Immature natural killer cell (primary cell): ENCODE results near the gene FEM1B. TPM values are rescaled to one million over a fixed set of nuclear protein-coding genes. Genes with fewer than 3 reads are reported as not detected.

Experiments used
- DNase-seq, 3 donors: peaks; one replicate each; pipeline ENCODE4 v3.0.0; 2022; ENCODE audit warnings: mixed read lengths in 1 of 3
- H3K27ac Mint-ChIP-seq, 6 donors: one replicate each; pipeline ENCODE4 v1.8.0; 2020; ENCODE audit warnings: mixed read lengths in 6 of 6, mild to moderate bottlenecking in 5 of 6, inconsistent platforms in 4 of 6, moderate library complexity in 3 of 6
- H3K27me3 Mint-ChIP-seq, 3 donors: one replicate each; pipeline ENCODE4 v1.8.0; 2020 to 2021; ENCODE audit warnings: low read depth in 3 of 3, mild to moderate bottlenecking in 3 of 3, mixed read lengths in 3 of 3, moderate library complexity in 3 of 3, inconsistent platforms in 1 of 3
- H3K36me3 Mint-ChIP-seq, 3 donors: one replicate each; pipeline ENCODE4 v1.8.0; 2020; ENCODE audit warnings: mixed read lengths in 3 of 3, inconsistent platforms in 2 of 3, mild to moderate bottlenecking in 2 of 3
- H3K4me1 Mint-ChIP-seq, 2 donors: one replicate each; pipeline ENCODE4 v1.8.0; 2020; ENCODE audit warnings: inconsistent platforms in 2 of 2, mild to moderate bottlenecking in 2 of 2, mixed read lengths in 2 of 2, moderate library complexity in 1 of 2
- H3K4me3 Mint-ChIP-seq, 5 donors: one replicate each; pipeline ENCODE4 v1.8.0; 2020; ENCODE audit warnings: mild to moderate bottlenecking in 5 of 5, mixed read lengths in 5 of 5, inconsistent platforms in 3 of 5, moderate library complexity in 3 of 5
- H3K9me3 Mint-ChIP-seq, 6 donors: one replicate each; pipeline ENCODE4 v1.8.0; 2020; ENCODE audit warnings: mild to moderate bottlenecking in 6 of 6, mixed read lengths in 6 of 6, inconsistent platforms in 4 of 6, moderate library complexity in 3 of 6
- polyA plus RNA-seq, 3 donors: library from polyadenylated mRNA; unstranded; fragments of 300-500 nt; fragmentation: Illumina TruSeq; gene quantifications; one replicate each; pipeline ENCODE4 v1.2.3, GENCODE V29; 2021

Gene FEM1B
- polyA plus RNA-seq, 3 donors from 2014 or later = 6.1 to 25.9 (median 18.4) TPM

DNA sequence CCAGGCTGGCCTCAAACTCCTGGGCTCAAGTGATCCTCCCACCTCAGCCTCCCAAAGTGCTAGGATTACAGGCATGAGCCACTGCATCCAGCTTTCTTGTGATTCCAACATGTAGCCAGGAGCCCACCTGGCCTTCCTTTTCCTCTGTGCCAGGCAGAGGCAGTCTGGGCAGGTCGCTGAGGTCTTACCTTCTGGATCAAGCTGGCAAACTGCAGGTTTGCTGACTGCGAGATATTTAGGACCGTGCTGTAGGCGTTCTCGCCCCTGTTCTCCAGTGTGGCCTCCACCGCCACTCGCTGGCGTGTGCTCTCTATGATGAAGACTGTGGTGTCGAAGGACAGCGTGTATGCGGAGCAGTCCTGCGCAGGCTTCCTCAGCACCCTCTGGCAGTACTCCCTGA lies 42.5 kb downstream of the FEM1B start:
- H3K9me3 Mint-ChIP-seq = no peaks in the 10 kb centered on the region
- H3K27ac Mint-ChIP-seq = no peak overlapping the region
- peaks cover 0 to 5% (median 2%) of the 10 kb centered on the region in 3 donors for H3K27me3 Mint-ChIP-seq
- H3K4me1 Mint-ChIP-seq = no peaks in the 10 kb centered on the region
- no peak for DNase-seq
- no peaks in the 10 kb centered on the region for H3K36me3 Mint-ChIP-seq
- no peak overlapping the region for H3K4me3 Mint-ChIP-seq

- H3K4me1 Mint-ChIP-seq = no peaks in the 10 kb centered on the region
- peaks cover 0 to 5% (median 2%) of the 10 kb centered on the region in 3 donors for H3K27me3 Mint-ChIP-seq
- no peak overlapping the region for H3K4me3 Mint-ChIP-seq
- no peaks in the 10 kb centered on the region for H3K9me3 Mint-ChIP-seq
- no peaks in the 10 kb centered on the region for H3K36me3 Mint-ChIP-seq
- no peak overlapping the region for H3K27ac Mint-ChIP-seq
- DNase-seq = no peak
Measured at GRCh38 chr15:68321229-68321628, 43.7 kb downstream of the FEM1B start.

- Mint-ChIP-seq H3K4me3 (no peak overlapping the region), H3K36me3 (no peaks in the 10 kb centered on the region), H3K27me3 (peaks cover 1 to 2% (median 2%) of the 10 kb centered on the region in 3 donors), H3K9me3 (no peaks in the 10 kb centered on the region), H3K27ac (no peak overlapping the region), H3K4me1 (no peaks in the 10 kb centered on the region)
- DNase-seq = no peak
Measured at GRCh38 chr15:68322796-68323195, 45.3 kb downstream of the FEM1B start.

GRCh38 chr15:68325726-68326125 lies 48.2 kb downstream of the FEM1B start:
- no peaks in the 10 kb centered on the region for H3K4me1 Mint-ChIP-seq

DNA sequence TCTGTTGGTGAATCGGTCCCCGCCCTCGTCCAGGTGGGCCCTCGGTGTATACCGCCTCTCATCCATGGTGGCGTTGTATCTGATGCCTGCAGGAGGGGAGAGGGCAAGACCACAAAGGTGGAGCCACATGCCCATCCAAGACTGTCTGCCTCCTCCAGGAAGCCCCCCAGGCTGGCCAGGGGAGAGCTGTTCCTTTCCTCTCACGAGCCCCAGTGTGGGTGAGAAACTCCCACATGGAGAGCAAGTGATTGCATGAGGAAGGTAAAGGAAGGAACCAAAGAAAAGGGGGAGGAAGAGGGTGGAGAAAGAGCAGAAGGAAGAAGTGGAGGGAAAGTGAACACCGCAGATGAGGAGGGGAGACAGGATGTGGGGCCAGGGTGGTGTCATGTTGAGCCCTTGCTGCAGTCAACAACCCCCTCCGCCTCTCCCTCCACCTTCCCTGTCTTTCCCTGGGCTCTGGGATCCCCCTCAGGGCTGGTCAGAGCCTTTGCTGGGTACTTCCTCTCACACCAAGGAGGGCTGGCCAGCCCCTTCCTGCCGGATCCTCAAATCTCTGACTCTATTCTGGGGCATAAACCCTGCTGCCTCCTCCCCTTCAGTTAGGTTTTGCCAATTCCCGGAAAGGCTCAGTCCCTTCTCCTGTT lies 49.3 kb downstream of the FEM1B start:
- Mint-ChIP-seq H3K27ac (no peak overlapping the region), H3K9me3 (no peaks in the 10 kb centered on the region), H3K4me3 (no peak overlapping the region), H3K4me1 (no peaks in the 10 kb centered on the region), H3K27me3 (peaks cover 1 to 6% (median 2%) of the 10 kb centered on the region in 3 donors), H3K36me3 (no peaks in the 10 kb centered on the region)
- no peak for DNase-seq

More at GRCh38 chr15:68325726-68326125, 48.2 kb downstream of the FEM1B start:
- DNase-seq = no peak
- H3K4me3 Mint-ChIP-seq = no peak overlapping the region
- H3K36me3 Mint-ChIP-seq = no peaks in the 10 kb centered on the region
- H3K27ac Mint-ChIP-seq = no peak overlapping the region
- no peaks in the 10 kb centered on the region for H3K9me3 Mint-ChIP-seq
- peaks cover 1 to 2% (median 2%) of the 10 kb centered on the region in 3 donors for H3K27me3 Mint-ChIP-seq

DNA sequence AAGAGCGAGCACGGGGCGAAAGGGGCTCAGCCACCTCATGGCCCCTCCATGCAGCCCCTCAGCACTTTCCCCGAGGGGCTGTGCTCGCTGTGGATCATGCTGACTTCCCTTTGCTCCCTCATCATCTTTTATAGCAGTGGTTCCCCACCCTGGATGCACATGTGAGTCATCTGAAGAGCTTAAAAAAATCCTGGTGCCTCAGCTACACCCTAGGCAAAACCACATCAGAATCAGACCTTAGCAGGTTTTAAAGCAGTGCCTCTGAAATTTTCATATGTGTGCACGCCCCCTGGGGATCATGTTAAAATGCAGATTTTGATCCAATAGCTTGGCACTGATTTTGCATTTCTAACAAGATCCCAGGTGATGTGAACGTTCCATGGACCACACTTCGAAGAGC lies 50.9 kb downstream of the FEM1B start:
- Mint-ChIP-seq H3K36me3 (no peaks in the 10 kb centered on the region), H3K4me3 (no peak overlapping the region), H3K27me3 (peaks cover 1 to 6% (median 4%) of the 10 kb centered on the region in 3 donors), H3K9me3 (no peaks in the 10 kb centered on the region), H3K4me1 (no peaks in the 10 kb centered on the region), H3K27ac (no peak overlapping the region)
- no peak for DNase-seq

DNA sequence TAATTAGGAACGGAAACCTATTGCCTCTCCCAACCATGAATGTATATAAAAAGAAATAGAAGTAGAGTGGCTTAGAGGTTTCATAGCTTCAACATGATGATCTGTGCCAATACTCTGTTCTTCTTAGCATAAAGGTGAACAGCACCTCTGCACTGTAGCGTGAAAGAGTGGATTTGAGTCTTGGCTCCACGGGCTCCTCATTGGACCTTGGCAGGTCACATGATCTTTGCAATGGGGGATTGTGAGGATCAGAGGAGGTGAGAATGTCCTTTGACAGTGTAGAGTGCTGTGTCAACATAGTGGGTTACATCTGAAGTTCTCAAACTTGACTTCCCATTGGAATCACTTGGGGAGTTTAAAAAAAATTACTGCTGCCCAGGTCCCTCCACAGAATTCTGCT lies 51.4 kb downstream of the FEM1B start:
- peaks cover 2 to 6% (median 4%) of the 10 kb centered on the region in 3 donors for H3K27me3 Mint-ChIP-seq
- H3K4me1 Mint-ChIP-seq = no peaks in the 10 kb centered on the region
- no peaks in the 10 kb centered on the region for H3K9me3 Mint-ChIP-seq
- no peak overlapping the region for H3K4me3 Mint-ChIP-seq
- no peak for DNase-seq
- H3K27ac Mint-ChIP-seq = no peak overlapping the region
- no peaks in the 10 kb centered on the region for H3K36me3 Mint-ChIP-seq

DNA sequence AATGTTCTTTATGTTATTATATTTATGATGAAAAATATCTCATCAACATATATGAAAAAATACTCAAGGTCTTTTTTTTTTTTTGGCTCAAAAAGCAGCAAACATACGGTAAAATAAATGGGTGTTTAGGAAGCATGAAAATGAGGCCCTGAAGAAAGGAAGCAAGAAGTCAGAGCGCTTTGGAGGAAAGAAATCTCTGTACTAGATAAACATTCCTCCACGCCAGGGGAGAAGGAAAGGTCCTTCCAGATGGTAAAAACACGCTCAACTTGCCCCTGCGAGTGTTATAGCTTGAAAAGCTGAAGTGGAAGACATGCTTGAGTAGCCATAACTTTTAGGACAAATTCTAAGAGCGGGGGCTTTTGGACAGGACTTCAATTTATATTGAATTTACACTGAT lies 52.9 kb downstream of the FEM1B start:
- Mint-ChIP-seq H3K4me3 (no peak overlapping the region), H3K27ac (no peak overlapping the region), H3K4me1 (no peaks in the 10 kb centered on the region), H3K36me3 (no peaks in the 10 kb centered on the region), H3K27me3 (peaks cover 4 to 9% (median 6%) of the 10 kb centered on the region in 3 donors), H3K9me3 (no peaks in the 10 kb centered on the region)
- no peak for DNase-seq

DNA sequence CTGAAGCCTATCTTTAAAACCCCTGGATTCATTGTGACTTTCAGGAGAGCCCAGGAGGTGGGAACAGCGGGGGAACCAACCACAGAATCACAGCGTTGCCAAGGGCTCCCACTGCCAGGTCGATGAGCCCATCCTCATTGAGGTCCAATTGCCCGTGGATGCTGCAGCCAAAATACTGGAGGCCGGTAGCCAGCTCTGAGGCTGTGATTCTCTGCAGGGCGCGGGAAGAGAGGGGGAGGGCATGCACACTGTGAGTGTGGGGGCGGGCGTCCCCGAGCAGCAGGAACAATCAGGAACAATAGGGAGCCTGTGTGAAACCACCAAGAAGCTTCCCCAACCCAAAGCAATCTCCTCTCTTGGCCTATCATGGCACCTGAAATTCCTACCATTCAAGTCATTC lies 53.4 kb downstream of the FEM1B start:
- H3K4me3 Mint-ChIP-seq = no peak overlapping the region
- peaks cover 4 to 11% (median 6%) of the 10 kb centered on the region in 3 donors for H3K27me3 Mint-ChIP-seq
- DNase-seq = no peak
- H3K4me1 Mint-ChIP-seq = no peaks in the 10 kb centered on the region
- no peaks in the 10 kb centered on the region for H3K36me3 Mint-ChIP-seq
- H3K27ac Mint-ChIP-seq = no peak overlapping the region
- no peaks in the 10 kb centered on the region for H3K9me3 Mint-ChIP-seq

DNA sequence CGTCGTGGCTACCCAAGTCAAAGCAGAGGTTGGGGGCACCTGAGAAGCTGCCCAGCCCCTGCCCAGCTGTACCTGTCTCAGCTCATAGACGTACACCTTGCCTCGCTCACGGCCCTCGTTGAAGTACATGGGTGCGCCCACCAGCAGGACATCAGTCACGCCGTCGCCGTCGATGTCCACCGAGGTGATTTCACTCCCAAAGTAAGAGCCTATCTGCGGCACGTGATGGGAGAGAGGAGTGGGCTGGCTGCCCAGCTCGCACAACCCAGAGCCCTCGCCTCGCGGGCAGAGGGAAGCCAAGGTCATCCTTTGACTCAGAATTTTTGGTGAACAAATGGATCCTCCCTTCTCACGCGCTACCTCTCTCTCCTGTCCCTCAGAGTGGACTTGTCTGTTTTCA lies 54.7 kb downstream of the FEM1B start:
- no peak overlapping the region for H3K27ac Mint-ChIP-seq
- no peaks in the 10 kb centered on the region for H3K36me3 Mint-ChIP-seq
- no peaks in the 10 kb centered on the region for H3K4me1 Mint-ChIP-seq
- no peak overlapping the region for H3K4me3 Mint-ChIP-seq
- no peaks in the 10 kb centered on the region for H3K9me3 Mint-ChIP-seq
- DNase-seq = no peak
- H3K27me3 Mint-ChIP-seq = peaks cover 3 to 11% (median 4%) of the 10 kb centered on the region in 3 donors

- DNase-seq = no peak
- Mint-ChIP-seq H3K9me3 (no peaks in the 10 kb centered on the region), H3K4me1 (no peaks in the 10 kb centered on the region), H3K36me3 (no peaks in the 10 kb centered on the region), H3K27me3 (peaks cover 3 to 11% (median 4%) of the 10 kb centered on the region in 3 donors), H3K4me3 (no peak overlapping the region), H3K27ac (no peak overlapping the region)
Measured at GRCh38 chr15:68333775-68334470, 56.4 kb downstream of the FEM1B start.

- Mint-ChIP-seq H3K27ac (no peak overlapping the region), H3K4me1 (no peaks in the 10 kb centered on the region), H3K4me3 (no peak overlapping the region), H3K9me3 (no peaks in the 10 kb centered on the region), H3K36me3 (no peaks in the 10 kb centered on the region), H3K27me3 (peaks cover 3 to 11% (median 4%) of the 10 kb centered on the region in 3 donors)
- DNase-seq = no peak
Measured at GRCh38 chr15:68334661-68335124, 57.1 kb downstream of the FEM1B start.

- H3K27ac Mint-ChIP-seq = no peak overlapping the region
- peaks cover 3 to 11% (median 4%) of the 10 kb centered on the region in 3 donors for H3K27me3 Mint-ChIP-seq
- no peaks in the 10 kb centered on the region for H3K9me3 Mint-ChIP-seq
- H3K4me3 Mint-ChIP-seq = no peak overlapping the region
- H3K4me1 Mint-ChIP-seq = no peaks in the 10 kb centered on the region
- no peak for DNase-seq
- no peaks in the 10 kb centered on the region for H3K36me3 Mint-ChIP-seq
Measured at GRCh38 chr15:68335251-68335650, 57.7 kb downstream of the FEM1B start.

DNA sequence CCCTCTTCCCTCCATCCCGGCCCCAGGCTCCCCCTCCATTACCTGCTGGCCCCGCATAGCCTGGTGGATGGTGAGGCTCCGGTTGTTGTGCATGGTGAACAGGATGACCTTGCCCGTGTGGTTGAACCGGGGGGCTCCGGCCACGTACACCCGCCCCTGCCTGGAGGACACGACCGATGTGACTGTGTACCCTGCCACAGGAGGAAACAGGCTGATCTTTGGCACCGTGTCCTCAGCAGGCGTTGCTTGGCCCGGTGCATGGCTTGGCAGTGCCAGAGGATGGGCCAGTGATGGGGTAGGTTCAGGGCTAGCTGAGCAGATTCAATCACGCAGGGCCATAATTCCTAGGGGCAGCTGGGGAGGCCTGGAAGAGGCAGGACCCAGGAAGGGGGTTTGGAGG lies 58.1 kb downstream of the FEM1B start:
- Mint-ChIP-seq H3K4me1 (no peaks in the 10 kb centered on the region), H3K27ac (no peak overlapping the region), H3K9me3 (no peaks in the 10 kb centered on the region), H3K4me3 (no peak overlapping the region), H3K36me3 (no peaks in the 10 kb centered on the region), H3K27me3 (peaks cover 3 to 11% (median 4%) of the 10 kb centered on the region in 3 donors)
- DNase-seq = no peak
